H1 (cell line): ENCODE results near the gene PIGU. TPM values are rescaled to one million over a fixed set of nuclear protein-coding genes. Genes with fewer than 3 reads are reported as not detected.
"Not testable (repeated sequence)": the region's sequence is repeated elsewhere in the genome, so short reads cannot be mapped to it uniquely, and the experiment has no call there.

Experiments used
- CTCF ChIA-PET: fragments of 300-600 bp; sonication (Branson Sonifier 250); formaldehyde crosslinking; loops from one replicate; lab custom pipeline; 2021; ENCODE audit not compliant: partially characterized antibody; lab: Charles Lee
- POLR2A ChIA-PET: fragments of 300-600 bp; sonication (Branson Sonifier 250); formaldehyde crosslinking; loops from one replicate; lab custom pipeline; 2021; ENCODE audit warnings: inconsistent platforms; ENCODE audit not compliant: partially characterized antibody; lab: Charles Lee
- DNase-seq, 2 experiments: peaks; one replicate each; pipeline versions ENCODE4 v3.0.0 to v3.0.0-alpha.2; 2010 to 2022; ENCODE audit warnings: low spot score in 2 of 2, low read depth in 1 of 2, mixed read lengths in 1 of 2
- FAIRE-seq: peaks from 2 replicates; lab custom pipeline; 2011; peaks lifted over from hg19 to GRCh38; lab: Jason Lieb, UNC
- H2AFZ ChIP-seq: 2 replicates; pipeline ENCODE4 v1.8.1; 2012; ENCODE audit warnings: low read length, inconsistent platforms
- H2AK5ac ChIP-seq: 2 replicates; pipeline ENCODE4 v1.6.1; 2013; ENCODE audit warnings: low read depth, low read length
- H2BK120ac ChIP-seq: replicated peaks from 2 replicates; pipeline ENCODE3; 2013; ENCODE audit warnings: low read depth, low read length, inconsistent platforms
- H2BK12ac ChIP-seq: 2 replicates; pipeline ENCODE4 v1.6.1; 2013; ENCODE audit warnings: low read depth, low read length
- H2BK15ac ChIP-seq: 2 replicates; pipeline ENCODE4 v1.6.1; 2013; ENCODE audit warnings: low read length
- H2BK20ac ChIP-seq: 2 replicates; pipeline ENCODE4 v1.6.1; 2013; ENCODE audit warnings: low read length
- H2BK5ac ChIP-seq: 2 replicates; pipeline ENCODE4 v1.6.1; 2013; ENCODE audit warnings: low read depth, low read length
- H3K14ac ChIP-seq: 2 replicates; pipeline ENCODE4 v1.6.1; 2013; ENCODE audit warnings: inconsistent platforms; ENCODE audit not compliant: insufficient read length
- H3K18ac ChIP-seq: 2 replicates; pipeline ENCODE4 v1.6.1; 2013; ENCODE audit warnings: low read length; ENCODE audit errors: extremely low read depth
- H3K23ac ChIP-seq: 2 replicates; pipeline ENCODE4 v1.6.1; 2013; ENCODE audit warnings: inconsistent platforms; ENCODE audit not compliant: insufficient read length
- H3K23me2 ChIP-seq: 2 replicates; pipeline ENCODE4 v1.6.1; 2013; ENCODE audit warnings: low read depth, low read length
- H3K27ac ChIP-seq: 2 replicates; pipeline ENCODE4 v1.6.1; 2011; ENCODE audit warnings: low read depth, low read length, inconsistent platforms
- H3K27me3 ChIP-seq, 4 experiments: replicated peaks in 1 of 4; 1 replicate in 1 of 4; 2 replicates in 3 of 4; pipeline versions ENCODE4 v1.6.1 to v1.8.1; 2011 to 2013; ENCODE audit warnings: low read length in 3 of 4, mild to moderate bottlenecking in 3 of 4, inconsistent platforms in 2 of 4, mixed read lengths in 2 of 4, moderate library complexity in 1 of 4; ENCODE audit not compliant: control insufficient read depth in 3 of 4, insufficient read depth in 3 of 4; ENCODE audit errors: extremely low read depth in 1 of 4
- H3K36me3 ChIP-seq, 4 experiments: 2 replicates each; pipeline versions ENCODE4 v1.6.1 to v1.8.1; 2011 to 2013; ENCODE audit warnings: mild to moderate bottlenecking in 4 of 4, low read length in 3 of 4, moderate library complexity in 2 of 4, control low read depth in 1 of 4, inconsistent platforms in 1 of 4; ENCODE audit not compliant: insufficient read depth in 4 of 4, control insufficient read depth in 2 of 4
- H3K4ac ChIP-seq: replicated peaks from 2 replicates; pipeline ENCODE3; 2013; ENCODE audit warnings: low read length, low read depth, mixed read lengths, inconsistent platforms; ENCODE audit not compliant: insufficient read length
- H3K4me1 ChIP-seq, 4 experiments: replicated peaks in 1 of 4; 1 replicate in 1 of 4; 2 replicates in 3 of 4; pipeline versions ENCODE4 v1.6.1 to v1.8.1; 2011 to 2013; ENCODE audit warnings: low read length in 3 of 4, inconsistent platforms in 2 of 4, mixed read lengths in 1 of 4; ENCODE audit not compliant: insufficient read depth in 4 of 4, control insufficient read depth in 3 of 4
- H3K4me2 ChIP-seq, 2 experiments: 2 replicates each; pipeline versions ENCODE4 v1.6.1 to v1.8.1; 2011 to 2013; ENCODE audit warnings: low read depth in 2 of 2, low read length in 2 of 2, control low read depth in 1 of 2, inconsistent platforms in 1 of 2, mild to moderate bottlenecking in 1 of 2; ENCODE audit not compliant: insufficient read depth in 1 of 2
- H3K4me3 ChIP-seq, 4 experiments: fragments of 200-600, 300-600 bp in 1 of 4; sonication (generic), shearing (Covaris generic), sonication (Bioruptor Twin) in 1 of 4; 2 replicates each; pipeline versions ENCODE4 v1.5.1 to v1.8.1; 2011 to 2016; ENCODE audit warnings: low read length in 4 of 4, low read depth in 3 of 4, control low read depth in 2 of 4, inconsistent platforms in 2 of 4, mild to moderate bottlenecking in 2 of 4, mixed read lengths in 1 of 4, moderate library complexity in 1 of 4; ENCODE audit not compliant: insufficient read depth in 2 of 4; ENCODE audit errors: extremely low read depth in 1 of 4
- H3K56ac ChIP-seq: replicated peaks from 2 replicates; pipeline ENCODE3; 2013; ENCODE audit warnings: low read depth, mild to moderate bottlenecking, mixed read lengths, low read length, inconsistent platforms; ENCODE audit not compliant: insufficient read length
- H3K79me1 ChIP-seq: 2 replicates; pipeline ENCODE4 v1.6.1; 2013; ENCODE audit warnings: low read depth, low read length, control low read depth
- H3K79me2 ChIP-seq, 2 experiments: 2 replicates each; pipeline versions ENCODE4 v1.6.1 to v1.8.1; 2012 to 2013; ENCODE audit warnings: low read length in 2 of 2, mild to moderate bottlenecking in 2 of 2, inconsistent platforms in 1 of 2; ENCODE audit not compliant: insufficient read depth in 2 of 2, control insufficient read depth in 1 of 2
- H3K9ac ChIP-seq, 4 experiments: replicated peaks in 1 of 4; 1 replicate in 1 of 4; 2 replicates in 3 of 4; pipeline versions ENCODE4 v1.6.1 to v1.8.1; 2011 to 2013; ENCODE audit warnings: low read depth in 3 of 4, low read length in 3 of 4, control low read depth in 2 of 4, mild to moderate bottlenecking in 2 of 4, moderate library complexity in 2 of 4, inconsistent platforms in 1 of 4; ENCODE audit errors: extremely low read depth in 1 of 4
- H3K9me3 ChIP-seq, 2 experiments: 2 replicates each; pipeline versions ENCODE4 v1.6.1 to v1.8.1; 2012 to 2013; ENCODE audit warnings: mild to moderate bottlenecking in 2 of 2, moderate library complexity in 2 of 2, control low read depth in 1 of 2, inconsistent platforms in 1 of 2, low read depth in 1 of 2, low read length in 1 of 2, mixed read lengths in 1 of 2; ENCODE audit not compliant: insufficient read depth in 2 of 2
- H4K20me1 ChIP-seq, 2 experiments: replicated peaks in 1 of 2; 2 replicates each; pipeline versions ENCODE3 to v1.8.1; 2011 to 2013; ENCODE audit warnings: inconsistent platforms in 2 of 2, low read length in 2 of 2, mild to moderate bottlenecking in 1 of 2; ENCODE audit not compliant: insufficient read depth in 2 of 2, control insufficient read depth in 1 of 2
- H4K5ac ChIP-seq: 2 replicates; pipeline ENCODE4 v1.6.1; 2013; ENCODE audit warnings: low read length, low read depth, mixed read lengths, inconsistent platforms; ENCODE audit not compliant: insufficient read length
- H4K8ac ChIP-seq: 2 replicates; pipeline ENCODE4 v1.8.0; 2013; ENCODE audit warnings: mild to moderate bottlenecking, moderate library complexity, low read length, inconsistent platforms; ENCODE audit not compliant: insufficient read depth; ENCODE audit errors: extremely low read depth
- H4K91ac ChIP-seq: replicated peaks from 2 replicates; pipeline ENCODE3; 2013; ENCODE audit warnings: low read length, mixed read lengths, inconsistent platforms; ENCODE audit not compliant: insufficient read length
- WGBS, 2 experiments: shearing (Covaris generic) in 1 of 2; methylation state at CpG; one replicate each; pipeline versions ENCODE4 v1.1.6 to v1.1.7; 2013 to 2015; ENCODE audit warnings: low lambda C conversion rate in 2 of 2, mixed read lengths in 2 of 2, inconsistent platforms in 1 of 2, low coverage in 1 of 2, missing lambda C conversion rate in 1 of 2; ENCODE audit not compliant: insufficient replicate concordance in 2 of 2, insufficient coverage in 1 of 2, insufficient read length in 1 of 2; ENCODE audit errors: extremely low coverage in 1 of 2, missing lambda C conversion rate in 1 of 2; 5-methylcytosine and 5-hydroxymethylcytosine counted together
- polyA plus RNA-seq, 7 experiments: library from polyadenylated mRNA; depleted of rRNA in 3 of 7; stranded (reverse) in 5 of 7; unstranded in 2 of 7; fragments of >200 nt in 5 of 7; fragments of 200-250 nt in 2 of 7; gene quantifications; 1 replicate in 5 of 7; 2 replicates in 1 of 7; 4 replicates in 1 of 7; pipeline versions ENCODE4 v1.2.1 to v1.2.3, GENCODE V29; 2011 to 2013; ENCODE audit warnings: missing spikeins in 2 of 7, mixed read lengths in 2 of 7
- total RNA-seq: library from RNA; stranded (reverse); fragmentation: NEBNext Ultra II Directional; extraction: Animal tissue kit (Norgen Biotek cat#: 25700); gene quantifications from 2 replicates; pipeline ENCODE4 v1.2.1, GENCODE V29; 2021

The PIGU gene
- total and polyA plus RNA-seq, 2 of the 8 experiments (the other 6 are each of a cell fraction or from before 2014, with no cell fraction given), result 28.3 to 117 TPM

GRCh38 chr20:34664751-34665150 is 12.1 kb downstream of the PIGU start:
- H3K23ac ChIP-seq, H3K56ac ChIP-seq, H4K20me1 ChIP-seq, H3K23me2 ChIP-seq, H3K4ac ChIP-seq, H3K79me2 ChIP-seq, FAIRE-seq, H4K91ac ChIP-seq, H2AK5ac ChIP-seq, H3K27me3 ChIP-seq, H2BK12ac ChIP-seq, POLR2A ChIA-PET, H3K4me1 ChIP-seq, H3K4me2 ChIP-seq, H3K9me3 ChIP-seq, H3K4me3 ChIP-seq, H4K8ac ChIP-seq, H4K5ac ChIP-seq, H3K9ac ChIP-seq, H2BK20ac ChIP-seq, H2BK120ac ChIP-seq, H2AFZ ChIP-seq, H3K36me3 ChIP-seq, H3K79me1 ChIP-seq, H2BK15ac ChIP-seq, H3K18ac ChIP-seq, DNase-seq, H2BK5ac ChIP-seq, H3K14ac ChIP-seq, H3K27ac ChIP-seq: not testable (repeated sequence)
- CTCF ChIA-PET, result interaction anchor here (1.1 kb wide), 1 partner anchor 105 kb away, joined by 3 read pairs; no protein-coding TSS in a partner anchor
- WGBS, 2 experiments, result 94% methylated on average over 7 of the region's 7 CpGs; no CpG with 5 or more reads in 1 of the 2 experiments
